ENCODE data around the gene DIP2A.
"Not testable (repeated sequence)": the region's sequence is repeated elsewhere in the genome, so short reads cannot be mapped to it uniquely, and the experiment has no call there.

Gene DIP2A

GRCh38 chr21:46425571-46425970, 33.1 kb upstream of the DIP2A start:
- Histone ChIP-seq H3K4me1 (ENCODE audit: control insufficient read depth in 1 of 2, insufficient read depth in 2 of 2, low read length in 2 of 2) (no peaks in the 10 kb centered on the region), H3K4me3 (ENCODE audit: low read depth in 1 of 2, low read length in 2 of 2) (no peak overlapping the region), H3K36me3 (ENCODE audit: control insufficient read depth in 1 of 2, insufficient read depth in 2 of 2, low read length in 2 of 2) (peaks cover 11 to 43% of the 10 kb centered on the region in 2 donors), H3K9me3 (ENCODE audit: control insufficient read depth in 1 of 2, low read length in 2 of 2) (no peaks in the 10 kb centered on the region), H3K9ac (ENCODE audit: low read depth in 1 of 2, low read length in 2 of 2) (no peak overlapping the region), H3K27ac (ENCODE audit: low read depth, low read length) (no peak overlapping the region), H3K27me3 (ENCODE audit: control insufficient read depth in 1 of 2, insufficient read depth in 2 of 2, low read length in 2 of 2) (no peaks in the 10 kb centered on the region)

- no peaks in the 10 kb centered on the region for H3K4me1 ChIP-seq (ENCODE audit: control insufficient read depth in 1 of 2, insufficient read depth in 2 of 2, low read length in 2 of 2)
Measured at GRCh38 chr21:46426313-46427046, 32.2 kb upstream of the DIP2A start.

GRCh38 chr21:46427516-46427915, 31.2 kb upstream of the DIP2A start:
- no peak overlapping the region for H3K27ac ChIP-seq (ENCODE audit: low read depth, low read length)
- H3K9me3 ChIP-seq (ENCODE audit: control insufficient read depth in 1 of 2, low read length in 2 of 2), result no peaks in the 10 kb centered on the region
- no peaks in the 10 kb centered on the region for H3K27me3 ChIP-seq (ENCODE audit: control insufficient read depth in 1 of 2, insufficient read depth in 2 of 2, low read length in 2 of 2)
- H3K4me1 ChIP-seq (ENCODE audit: control insufficient read depth in 1 of 2, insufficient read depth in 2 of 2, low read length in 2 of 2), result no peaks in the 10 kb centered on the region
- H3K9ac ChIP-seq (ENCODE audit: low read depth in 1 of 2, low read length in 2 of 2), result no peak overlapping the region
- peaks cover 25 to 44% of the 10 kb centered on the region in 2 donors for H3K36me3 ChIP-seq (ENCODE audit: control insufficient read depth in 1 of 2, insufficient read depth in 2 of 2, low read length in 2 of 2)
- no peak overlapping the region for H3K4me3 ChIP-seq (ENCODE audit: low read depth in 1 of 2, low read length in 2 of 2)

More at GRCh38 chr21:46426313-46427046, 32.2 kb upstream of the DIP2A start:
- no peak overlapping the region for H3K9ac ChIP-seq (ENCODE audit: low read depth in 1 of 2, low read length in 2 of 2)
- no peaks in the 10 kb centered on the region for H3K9me3 ChIP-seq (ENCODE audit: control insufficient read depth in 1 of 2, low read length in 2 of 2)
- no peak overlapping the region for H3K4me3 ChIP-seq (ENCODE audit: low read depth in 1 of 2, low read length in 2 of 2)
- H3K27ac ChIP-seq (ENCODE audit: low read depth, low read length), result no peak overlapping the region
- H3K36me3 ChIP-seq (ENCODE audit: control insufficient read depth in 1 of 2, insufficient read depth in 2 of 2, low read length in 2 of 2), result peaks cover 14 to 43% of the 10 kb centered on the region in 2 donors
- H3K27me3 ChIP-seq (ENCODE audit: control insufficient read depth in 1 of 2, insufficient read depth in 2 of 2, low read length in 2 of 2), result no peaks in the 10 kb centered on the region

- Histone ChIP-seq H3K27ac (ENCODE audit: low read depth, low read length) (no peak overlapping the region), H3K9ac (ENCODE audit: low read depth in 1 of 2, low read length in 2 of 2) (no peak overlapping the region), H3K4me3 (ENCODE audit: low read depth in 1 of 2, low read length in 2 of 2) (no peak overlapping the region), H3K27me3 (ENCODE audit: control insufficient read depth in 1 of 2, insufficient read depth in 2 of 2, low read length in 2 of 2) (no peaks in the 10 kb centered on the region), H3K9me3 (ENCODE audit: control insufficient read depth in 1 of 2, low read length in 2 of 2) (no peaks in the 10 kb centered on the region), H3K36me3 (ENCODE audit: control insufficient read depth in 1 of 2, insufficient read depth in 2 of 2, low read length in 2 of 2) (peaks cover 25 to 45% of the 10 kb centered on the region in 2 donors), H3K4me1 (ENCODE audit: control insufficient read depth in 1 of 2, insufficient read depth in 2 of 2, low read length in 2 of 2) (no peaks in the 10 kb centered on the region)
Measured at GRCh38 chr21:46428286-46428685, 30.4 kb upstream of the DIP2A start.

GRCh38 chr21:46428987-46429710, 29.5 kb upstream of the DIP2A start:
- H3K27ac ChIP-seq (ENCODE audit: low read depth, low read length), result no peak overlapping the region
- no peaks in the 10 kb centered on the region for H3K27me3 ChIP-seq (ENCODE audit: control insufficient read depth in 1 of 2, insufficient read depth in 2 of 2, low read length in 2 of 2)
- no peaks in the 10 kb centered on the region for H3K9me3 ChIP-seq (ENCODE audit: control insufficient read depth in 1 of 2, low read length in 2 of 2)
- peaks cover 25 to 48% of the 10 kb centered on the region in 2 donors for H3K36me3 ChIP-seq (ENCODE audit: control insufficient read depth in 1 of 2, insufficient read depth in 2 of 2, low read length in 2 of 2)
- no peak overlapping the region for H3K4me3 ChIP-seq (ENCODE audit: low read depth in 1 of 2, low read length in 2 of 2)
- no peaks in the 10 kb centered on the region for H3K4me1 ChIP-seq (ENCODE audit: control insufficient read depth in 1 of 2, insufficient read depth in 2 of 2, low read length in 2 of 2)
- H3K9ac ChIP-seq (ENCODE audit: low read depth in 1 of 2, low read length in 2 of 2), result no peak overlapping the region

GRCh38 chr21:46429754-46430681, 28.7 kb upstream of the DIP2A start:
- H3K9ac ChIP-seq (ENCODE audit: low read depth in 1 of 2, low read length in 2 of 2), result no peak overlapping the region
- peaks cover 25 to 57% of the 10 kb centered on the region in 2 donors for H3K36me3 ChIP-seq (ENCODE audit: control insufficient read depth in 1 of 2, insufficient read depth in 2 of 2, low read length in 2 of 2)
- no peaks in the 10 kb centered on the region for H3K27me3 ChIP-seq (ENCODE audit: control insufficient read depth in 1 of 2, insufficient read depth in 2 of 2, low read length in 2 of 2)
- no peak overlapping the region for H3K27ac ChIP-seq (ENCODE audit: low read depth, low read length)
- H3K4me1 ChIP-seq (ENCODE audit: control insufficient read depth in 1 of 2, insufficient read depth in 2 of 2, low read length in 2 of 2), result no peaks in the 10 kb centered on the region
- H3K4me3 ChIP-seq (ENCODE audit: low read depth in 1 of 2, low read length in 2 of 2), result no peak overlapping the region
- H3K9me3 ChIP-seq (ENCODE audit: control insufficient read depth in 1 of 2, low read length in 2 of 2), result no peaks in the 10 kb centered on the region

- H3K36me3 ChIP-seq (ENCODE audit: control insufficient read depth in 1 of 2, insufficient read depth in 2 of 2, low read length in 2 of 2), result peaks cover 29 to 63% of the 10 kb centered on the region in 2 donors
- no peak overlapping the region for H3K4me3 ChIP-seq (ENCODE audit: low read depth in 1 of 2, low read length in 2 of 2)
- H3K27me3 ChIP-seq (ENCODE audit: control insufficient read depth in 1 of 2, insufficient read depth in 2 of 2, low read length in 2 of 2), result no peaks in the 10 kb centered on the region
- H3K27ac ChIP-seq (ENCODE audit: low read depth, low read length), result no peak overlapping the region
- no peaks in the 10 kb centered on the region for H3K9me3 ChIP-seq (ENCODE audit: control insufficient read depth in 1 of 2, low read length in 2 of 2)
- no peak overlapping the region for H3K9ac ChIP-seq (ENCODE audit: low read depth in 1 of 2, low read length in 2 of 2)
- no peaks in the 10 kb centered on the region for H3K4me1 ChIP-seq (ENCODE audit: control insufficient read depth in 1 of 2, insufficient read depth in 2 of 2, low read length in 2 of 2)
Measured at GRCh38 chr21:46431448-46431847, 27.2 kb upstream of the DIP2A start.

- Histone ChIP-seq H3K27ac (ENCODE audit: low read depth, low read length) (no peak overlapping the region), H3K27me3 (ENCODE audit: control insufficient read depth in 1 of 2, insufficient read depth in 2 of 2, low read length in 2 of 2) (no peaks in the 10 kb centered on the region), H3K4me3 (ENCODE audit: low read depth in 1 of 2, low read length in 2 of 2) (no peak overlapping the region), H3K9me3 (ENCODE audit: control insufficient read depth in 1 of 2, low read length in 2 of 2) (no peaks in the 10 kb centered on the region), H3K36me3 (ENCODE audit: control insufficient read depth in 1 of 2, insufficient read depth in 2 of 2, low read length in 2 of 2) (peaks cover 29 to 65% of the 10 kb centered on the region in 2 donors), H3K9ac (ENCODE audit: low read depth in 1 of 2, low read length in 2 of 2) (no peak overlapping the region), H3K4me1 (ENCODE audit: control insufficient read depth in 1 of 2, insufficient read depth in 2 of 2, low read length in 2 of 2) (no peaks in the 10 kb centered on the region)
Measured at GRCh38 chr21:46431884-46432488, 26.7 kb upstream of the DIP2A start.

- H3K27ac ChIP-seq (ENCODE audit: low read depth, low read length); H3K9ac ChIP-seq (ENCODE audit: low read depth in 1 of 2, low read length in 2 of 2); H3K4me1 ChIP-seq (ENCODE audit: control insufficient read depth in 1 of 2, insufficient read depth in 2 of 2, low read length in 2 of 2); H3K9me3 ChIP-seq (ENCODE audit: control insufficient read depth in 1 of 2, low read length in 2 of 2); H3K27me3 ChIP-seq (ENCODE audit: control insufficient read depth in 1 of 2, insufficient read depth in 2 of 2, low read length in 2 of 2); H3K4me3 ChIP-seq (ENCODE audit: low read depth in 1 of 2, low read length in 2 of 2): not testable (repeated sequence)
- H3K36me3 ChIP-seq (ENCODE audit: control insufficient read depth in 1 of 2, insufficient read depth in 2 of 2, low read length in 2 of 2), result peaks cover 29 to 68% of the 10 kb centered on the region in 2 donors
Measured at GRCh38 chr21:46433116-46433515, 25.6 kb upstream of the DIP2A start.
